K562 treated with DMSO at 1 percent for 4 hours (cell line): ENCODE measurements around the gene RBM15B. TPM values are rescaled to one million over a fixed set of nuclear protein-coding genes. Genes with fewer than 3 reads are reported as not detected.

ENCODE experiments used
- total RNA-seq: library from RNA; unstranded; fragments of 300-600 nt; gene quantifications from 2 replicates; pipeline ENCODE4 v1.2.3, GENCODE V29; 2022; ENCODE audit not compliant: insufficient read depth

The RBM15B gene, protein sequence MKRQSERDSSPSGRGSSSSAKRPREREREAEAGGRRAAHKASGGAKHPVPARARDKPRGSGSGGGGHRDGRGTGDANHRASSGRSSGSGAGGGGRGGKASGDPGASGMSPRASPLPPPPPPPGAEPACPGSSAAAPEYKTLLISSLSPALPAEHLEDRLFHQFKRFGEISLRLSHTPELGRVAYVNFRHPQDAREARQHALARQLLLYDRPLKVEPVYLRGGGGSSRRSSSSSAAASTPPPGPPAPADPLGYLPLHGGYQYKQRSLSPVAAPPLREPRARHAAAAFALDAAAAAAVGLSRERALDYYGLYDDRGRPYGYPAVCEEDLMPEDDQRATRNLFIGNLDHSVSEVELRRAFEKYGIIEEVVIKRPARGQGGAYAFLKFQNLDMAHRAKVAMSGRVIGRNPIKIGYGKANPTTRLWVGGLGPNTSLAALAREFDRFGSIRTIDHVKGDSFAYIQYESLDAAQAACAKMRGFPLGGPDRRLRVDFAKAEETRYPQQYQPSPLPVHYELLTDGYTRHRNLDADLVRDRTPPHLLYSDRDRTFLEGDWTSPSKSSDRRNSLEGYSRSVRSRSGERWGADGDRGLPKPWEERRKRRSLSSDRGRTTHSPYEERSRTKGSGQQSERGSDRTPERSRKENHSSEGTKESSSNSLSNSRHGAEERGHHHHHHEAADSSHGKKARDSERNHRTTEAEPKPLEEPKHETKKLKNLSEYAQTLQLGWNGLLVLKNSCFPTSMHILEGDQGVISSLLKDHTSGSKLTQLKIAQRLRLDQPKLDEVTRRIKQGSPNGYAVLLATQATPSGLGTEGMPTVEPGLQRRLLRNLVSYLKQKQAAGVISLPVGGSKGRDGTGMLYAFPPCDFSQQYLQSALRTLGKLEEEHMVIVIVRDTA
- total RNA-seq = 9.9 and 10.4 TPM in 2 replicates

DNA sequence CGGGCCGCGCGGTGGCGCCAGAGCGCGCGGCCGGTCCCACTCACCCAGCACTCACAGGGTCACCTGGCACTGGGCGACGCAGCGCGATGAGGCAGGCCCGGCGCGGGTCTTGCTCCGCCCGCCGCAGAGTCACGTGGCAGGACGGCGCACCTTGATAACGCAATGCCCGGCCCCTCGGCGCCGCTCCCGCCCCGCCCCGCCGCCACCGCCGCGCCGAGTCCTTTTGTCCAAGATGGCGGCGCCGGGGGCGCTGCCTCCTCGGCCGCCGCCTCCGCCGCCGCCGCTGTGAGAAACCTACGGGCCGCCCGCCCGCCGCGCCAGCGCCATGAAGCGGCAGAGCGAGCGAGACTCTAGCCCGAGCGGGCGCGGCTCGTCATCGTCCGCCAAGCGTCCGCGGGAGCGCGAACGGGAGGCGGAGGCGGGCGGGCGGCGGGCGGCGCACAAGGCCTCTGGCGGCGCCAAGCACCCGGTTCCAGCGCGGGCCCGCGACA, at the start of gene RBM15B:
Gene RBM15B (plus strand): TSS at position 211 of the 491 bp plus-strand sequence. CDS start 115 bp downstream, at position 326.

DNA sequence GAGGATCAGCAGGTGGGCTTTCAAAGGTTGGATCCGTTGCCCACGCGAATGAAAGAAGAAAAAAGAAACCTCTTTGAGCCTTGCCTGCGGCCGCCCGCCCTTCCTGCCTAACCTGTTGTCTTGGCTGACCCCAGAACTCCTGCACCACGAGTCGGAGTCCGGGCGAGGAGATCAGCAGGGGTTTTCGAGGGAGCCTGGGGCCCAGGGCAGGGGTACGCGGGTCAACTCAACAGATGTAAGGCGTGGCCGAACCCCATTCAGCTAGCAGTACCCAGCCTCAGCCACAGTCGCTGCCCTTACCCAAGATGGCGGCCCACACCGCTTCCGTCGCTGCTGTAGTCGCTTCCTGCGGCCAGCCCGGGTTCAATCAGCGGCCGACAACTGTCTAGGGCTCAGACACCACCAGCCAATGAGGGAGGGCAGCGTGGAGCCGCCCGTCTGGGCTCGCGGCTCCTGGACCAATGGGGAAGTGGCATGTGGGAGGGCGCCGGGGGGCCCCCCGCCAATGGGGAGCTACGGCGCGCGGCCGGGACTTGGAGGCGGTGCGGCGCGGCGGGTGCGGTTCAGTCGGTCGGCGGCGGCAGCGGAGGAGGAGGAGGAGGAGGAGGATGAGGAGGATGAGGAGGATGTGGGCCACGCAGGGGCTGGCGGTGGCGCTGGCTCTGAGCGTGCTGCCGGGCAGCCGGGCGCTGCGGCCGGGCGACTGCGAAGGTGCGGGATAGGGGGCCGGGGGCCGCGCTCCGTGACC, 6.2 kb upstream of the RBM15B start, which contains the start of gene MANF:
Gene MANF (plus strand): TSS at position 566 of the 748 bp plus-strand sequence. CDS start 52 bp downstream, at position 618.

Other genes starting within 250 kb of the RBM15B start
- gene MANF, start 6.0 kb upstream of the RBM15B start, total RNA-seq = 39.3 and 74.1 TPM in 2 replicates
- 6.9 and 8.0 TPM in 2 replicates for gene DCAF1, start 108.7 kb downstream of the RBM15B start, total RNA-seq
- gene RAD54L2, start 147.4 kb downstream of the RBM15B start, total RNA-seq = 4.7 and 5.7 TPM in 2 replicates